SJCRH30 (cell line): ENCODE results near the gene BEST4. TPM values are rescaled to one million over a fixed set of nuclear protein-coding genes. Genes with fewer than 3 reads are reported as not detected.
"Not testable (repeated sequence)": the region's sequence is repeated elsewhere in the genome, so short reads cannot be mapped to it uniquely, and the experiment has no call there.

Experiments used
- DNase-seq, 2 experiments: peaks; one replicate each; pipeline ENCODE4 v3.0.0-alpha.2; 2015 to 2020
- H3K27ac ChIP-seq: fragments of 250-450 bp; sonication (Bioruptor Pico); 2 replicates; pipeline ENCODE4 v1.5.1; 2020; ENCODE audit warnings: mild to moderate bottlenecking, moderate library complexity
- H3K27me3 ChIP-seq: fragments of 250-450 bp; sonication (Bioruptor Pico); 2 replicates; pipeline ENCODE4 v1.5.1; 2020; ENCODE audit warnings: mild to moderate bottlenecking, moderate library complexity
- H3K36me3 ChIP-seq: fragments of 250-450 bp; sonication (Bioruptor Pico); 2 replicates; pipeline ENCODE4 v1.5.1; 2020; ENCODE audit warnings: mild to moderate bottlenecking, moderate library complexity
- H3K4me1 ChIP-seq: fragments of 250-450 bp; sonication (Bioruptor Pico); 2 replicates; pipeline ENCODE4 v1.5.1; 2020; ENCODE audit warnings: mild to moderate bottlenecking, moderate library complexity
- H3K4me3 ChIP-seq: fragments of 250-450 bp; sonication (Bioruptor Pico); 2 replicates; pipeline ENCODE4 v1.5.1; 2020; ENCODE audit warnings: mild to moderate bottlenecking, moderate library complexity
- H3K9me3 ChIP-seq: fragments of 250-450 bp; sonication (Bioruptor Pico); replicated peaks from 2 replicates; pipeline ENCODE4 v1.5.1; 2020; ENCODE audit warnings: mild to moderate bottlenecking, moderate library complexity
- total RNA-seq: library from RNA; depleted of rRNA; stranded (reverse); fragments of >200 nt; shearing (Covaris generic); gene quantifications from 2 replicates; pipeline ENCODE4 v1.2.3, GENCODE V29; 2014; rRNA removed

The BEST4 gene
- not detected in 2 replicates for total RNA-seq

- H3K9me3 ChIP-seq, result no peaks in the 10 kb centered on the region
Measured at GRCh38 chr1:44788120-44788860, at the start of gene BEST4. TSS of gene BEST4 (minus strand) at chr1:44788170. CDS start at chr1:44787705, 465 bp downstream.

GRCh38 chr1:44835738-44836675 lies 48.0 kb upstream of the BEST4 start:
- H3K4me3 ChIP-seq, result no peak overlapping the region
- no peaks in the 10 kb centered on the region for H3K27me3 ChIP-seq
- H3K27ac ChIP-seq, result no peak overlapping the region
- peak; percentile 89 to 93 for DNase-seq
- H3K4me1 ChIP-seq, result peaks cover 16% of the 10 kb centered on the region
- no peaks in the 10 kb centered on the region for H3K36me3 ChIP-seq
- H3K9me3 ChIP-seq, result no peaks in the 10 kb centered on the region

More at GRCh38 chr1:44788120-44788860, at the start of gene BEST4:
- H3K4me3 ChIP-seq, result no peak within 1 kb of the TSS
- H3K27me3 ChIP-seq, result no peaks in the 10 kb centered on the region
- no peak within 1 kb of the TSS for H3K27ac ChIP-seq
- no peak for DNase-seq
- no peaks in the 10 kb centered on the region for H3K36me3 ChIP-seq
- no peaks in the 10 kb centered on the region for H3K4me1 ChIP-seq

- H3K27me3 ChIP-seq, result no peaks in the 10 kb centered on the region
- DNase-seq, result no peak
- no peak overlapping the region for H3K4me3 ChIP-seq
- H3K36me3 ChIP-seq, result no peaks in the 10 kb centered on the region
- peaks cover 11% of the 10 kb centered on the region for H3K4me1 ChIP-seq
- H3K27ac ChIP-seq, result no peak overlapping the region
- H3K9me3 ChIP-seq, result no peaks in the 10 kb centered on the region
Measured at GRCh38 chr1:44834328-44834727, 46.4 kb upstream of the BEST4 start.

GRCh38 chr1:44832056-44832705 lies 44.2 kb upstream of the BEST4 start:
- H3K36me3 ChIP-seq, result no peaks in the 10 kb centered on the region
- H3K4me3 ChIP-seq, result no peak overlapping the region
- peak; percentile 73 to 79 for DNase-seq
- no peaks in the 10 kb centered on the region for H3K27me3 ChIP-seq
- no peak overlapping the region for H3K27ac ChIP-seq
- H3K4me1 ChIP-seq, result peaks cover 7% of the 10 kb centered on the region
- no peaks in the 10 kb centered on the region for H3K9me3 ChIP-seq

- Histone ChIP-seq H3K27ac (no peak overlapping the region), H3K9me3 (no peaks in the 10 kb centered on the region), H3K4me3 (no peak overlapping the region), H3K4me1 (peaks cover 7% of the 10 kb centered on the region), H3K27me3 (no peaks in the 10 kb centered on the region), H3K36me3 (no peaks in the 10 kb centered on the region)
- no peak for DNase-seq
Measured at GRCh38 chr1:44831516-44831915, 43.5 kb upstream of the BEST4 start.

- no peak overlapping the region for H3K27ac ChIP-seq
- no peaks in the 10 kb centered on the region for H3K36me3 ChIP-seq
- H3K27me3 ChIP-seq, result no peaks in the 10 kb centered on the region
- peaks cover 7% of the 10 kb centered on the region for H3K4me1 ChIP-seq
- H3K4me3 ChIP-seq, result no peak overlapping the region
- no peak for DNase-seq
- no peaks in the 10 kb centered on the region for H3K9me3 ChIP-seq
Measured at GRCh38 chr1:44830900-44831304, 42.9 kb upstream of the BEST4 start.

GRCh38 chr1:44829506-44830384 lies 41.8 kb upstream of the BEST4 start:
- no peaks in the 10 kb centered on the region for H3K27me3 ChIP-seq
- H3K36me3 ChIP-seq, result no peaks in the 10 kb centered on the region
- no peaks in the 10 kb centered on the region for H3K9me3 ChIP-seq
- DNase-seq, result no peak
- H3K27ac ChIP-seq, result no peak overlapping the region
- H3K4me1 ChIP-seq, result peaks cover 7% of the 10 kb centered on the region
- H3K4me3 ChIP-seq, result no peak overlapping the region

GRCh38 chr1:44828841-44829440 lies 41.0 kb upstream of the BEST4 start:
- peaks cover 7% of the 10 kb centered on the region for H3K4me1 ChIP-seq
- no peaks in the 10 kb centered on the region for H3K9me3 ChIP-seq
- H3K36me3 ChIP-seq, result no peaks in the 10 kb centered on the region
- DNase-seq, result no peak
- no peak overlapping the region for H3K27ac ChIP-seq
- H3K4me3 ChIP-seq, result no peak overlapping the region
- no peaks in the 10 kb centered on the region for H3K27me3 ChIP-seq

- DNase-seq, result no peak
- Histone ChIP-seq H3K4me3 (no peak overlapping the region), H3K27ac (no peak overlapping the region), H3K27me3 (no peaks in the 10 kb centered on the region), H3K4me1 (peaks cover 7% of the 10 kb centered on the region), H3K9me3 (no peaks in the 10 kb centered on the region), H3K36me3 (no peaks in the 10 kb centered on the region)
Measured at GRCh38 chr1:44828003-44828651, 40.2 kb upstream of the BEST4 start.

GRCh38 chr1:44827197-44828002 lies 39.4 kb upstream of the BEST4 start:
- DNase-seq, result no peak
- H3K9me3 ChIP-seq, result no peaks in the 10 kb centered on the region
- H3K4me3 ChIP-seq, result no peak overlapping the region
- no peaks in the 10 kb centered on the region for H3K27me3 ChIP-seq
- no peak overlapping the region for H3K27ac ChIP-seq
- no peaks in the 10 kb centered on the region for H3K36me3 ChIP-seq
- peaks cover 3% of the 10 kb centered on the region for H3K4me1 ChIP-seq

- H3K27me3 ChIP-seq, result no peaks in the 10 kb centered on the region
- H3K4me3 ChIP-seq, result no peak overlapping the region
- H3K9me3 ChIP-seq, result no peaks in the 10 kb centered on the region
- H3K27ac ChIP-seq, result no peak overlapping the region
- H3K36me3 ChIP-seq, result no peaks in the 10 kb centered on the region
- no peak for DNase-seq
- H3K4me1 ChIP-seq, result no peaks in the 10 kb centered on the region
Measured at GRCh38 chr1:44826375-44827196, 38.6 kb upstream of the BEST4 start.

GRCh38 chr1:44824392-44824791 lies 36.4 kb upstream of the BEST4 start:
- not testable (repeated sequence) for H3K4me1 ChIP-seq, H3K27me3 ChIP-seq, H3K4me3 ChIP-seq, H3K9me3 ChIP-seq, H3K27ac ChIP-seq, H3K36me3 ChIP-seq, DNase-seq
